ENCODE data around the gene DYTN.

Gene DYTN

DNA sequence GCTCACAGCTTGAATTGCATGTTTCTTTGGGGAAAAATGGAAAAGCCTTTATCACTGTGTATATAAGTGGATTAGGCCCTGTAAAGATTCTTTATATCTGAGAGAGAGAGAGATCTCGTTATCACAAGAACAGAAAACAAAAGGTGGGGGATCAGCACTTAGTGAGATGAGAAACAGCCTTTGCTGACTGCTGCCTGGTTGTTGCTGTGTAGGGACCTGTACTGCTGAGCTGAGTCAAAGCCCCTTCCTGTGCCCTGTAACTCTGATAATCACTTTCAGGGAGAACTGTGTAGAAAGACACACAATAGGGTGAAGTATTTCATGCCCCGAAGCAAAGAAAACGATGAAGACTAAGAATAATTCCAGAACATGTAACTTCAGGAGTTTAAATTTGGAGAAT, 106.5 kb downstream of the DYTN start:
- no peak overlapping the region for H3K4me3 ChIP-seq (ENCODE audit: low read depth, low read length)
- TF ChIP-seq, protein P1, sequence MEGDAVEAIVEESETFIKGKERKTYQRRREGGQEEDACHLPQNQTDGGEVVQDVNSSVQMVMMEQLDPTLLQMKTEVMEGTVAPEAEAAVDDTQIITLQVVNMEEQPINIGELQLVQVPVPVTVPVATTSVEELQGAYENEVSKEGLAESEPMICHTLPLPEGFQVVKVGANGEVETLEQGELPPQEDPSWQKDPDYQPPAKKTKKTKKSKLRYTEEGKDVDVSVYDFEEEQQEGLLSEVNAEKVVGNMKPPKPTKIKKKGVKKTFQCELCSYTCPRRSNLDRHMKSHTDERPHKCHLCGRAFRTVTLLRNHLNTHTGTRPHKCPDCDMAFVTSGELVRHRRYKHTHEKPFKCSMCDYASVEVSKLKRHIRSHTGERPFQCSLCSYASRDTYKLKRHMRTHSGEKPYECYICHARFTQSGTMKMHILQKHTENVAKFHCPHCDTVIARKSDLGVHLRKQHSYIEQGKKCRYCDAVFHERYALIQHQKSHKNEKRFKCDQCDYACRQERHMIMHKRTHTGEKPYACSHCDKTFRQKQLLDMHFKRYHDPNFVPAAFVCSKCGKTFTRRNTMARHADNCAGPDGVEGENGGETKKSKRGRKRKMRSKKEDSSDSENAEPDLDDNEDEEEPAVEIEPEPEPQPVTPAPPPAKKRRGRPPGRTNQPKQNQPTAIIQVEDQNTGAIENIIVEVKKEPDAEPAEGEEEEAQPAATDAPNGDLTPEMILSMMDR (IDR thresholded peaks at IDR 0.05; ENCODE audit: low read depth, low read length): no peak
- no peak for DNase-seq (ENCODE audit: low read depth, low spot score)
- in situ Hi-C loops (cut with HindIII; ENCODE audit: low sequenced_read_pairs): no loop called here

DNA sequence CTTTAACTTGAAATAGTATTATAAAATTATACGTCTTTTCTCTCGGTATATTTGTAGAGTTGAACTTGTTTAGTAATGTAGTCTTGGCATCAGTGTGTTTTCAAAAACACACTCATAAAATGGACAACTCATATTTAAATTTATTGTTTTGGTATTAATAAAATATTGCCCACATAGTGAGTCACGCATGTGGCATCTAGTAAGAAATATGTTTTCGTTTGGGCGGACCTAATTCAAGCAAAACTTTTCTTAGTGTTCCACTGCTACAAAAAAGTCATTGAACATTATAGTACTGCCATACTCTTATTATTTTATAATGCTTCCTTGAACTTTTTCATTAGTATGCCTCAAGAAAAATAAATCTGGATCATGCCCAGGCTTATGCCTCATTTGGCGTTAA, 107.0 kb downstream of the DYTN start:
- in situ Hi-C loops (cut with HindIII; ENCODE audit: low sequenced_read_pairs): no loop called here
- TF ChIP-seq, protein P1 (IDR thresholded peaks at IDR 0.05; ENCODE audit: low read depth, low read length): no peak
- no peak for DNase-seq (ENCODE audit: low read depth, low spot score)
- H3K4me3 ChIP-seq (ENCODE audit: low read depth, low read length): no peak overlapping the region

DNA sequence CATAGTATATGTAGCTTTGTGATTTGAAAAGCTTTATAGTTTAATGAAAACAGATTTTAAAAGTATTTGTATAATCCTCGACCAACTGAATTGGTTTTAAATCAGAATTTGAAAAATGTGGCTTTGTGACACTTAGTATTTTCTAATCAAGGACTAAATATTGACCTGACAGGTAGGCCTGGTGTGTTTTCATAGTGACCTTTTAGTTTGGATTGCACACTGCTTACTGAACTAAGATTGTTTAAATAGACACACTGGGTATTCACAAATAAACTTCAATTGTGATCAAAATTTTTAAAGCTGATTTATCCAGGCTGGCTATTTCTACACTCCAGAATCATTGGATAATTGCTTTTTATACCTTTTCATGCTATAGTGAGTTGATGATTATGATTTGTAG, 107.7 kb downstream of the DYTN start:
- TF ChIP-seq, protein P1 (IDR thresholded peaks at IDR 0.05; ENCODE audit: low read depth, low read length): no peak
- no peak overlapping the region for H3K4me3 ChIP-seq (ENCODE audit: low read depth, low read length)
- DNase-seq (ENCODE audit: low read depth, low spot score): no peak
- in situ Hi-C loops (cut with HindIII; ENCODE audit: low sequenced_read_pairs): no loop called here

DNA sequence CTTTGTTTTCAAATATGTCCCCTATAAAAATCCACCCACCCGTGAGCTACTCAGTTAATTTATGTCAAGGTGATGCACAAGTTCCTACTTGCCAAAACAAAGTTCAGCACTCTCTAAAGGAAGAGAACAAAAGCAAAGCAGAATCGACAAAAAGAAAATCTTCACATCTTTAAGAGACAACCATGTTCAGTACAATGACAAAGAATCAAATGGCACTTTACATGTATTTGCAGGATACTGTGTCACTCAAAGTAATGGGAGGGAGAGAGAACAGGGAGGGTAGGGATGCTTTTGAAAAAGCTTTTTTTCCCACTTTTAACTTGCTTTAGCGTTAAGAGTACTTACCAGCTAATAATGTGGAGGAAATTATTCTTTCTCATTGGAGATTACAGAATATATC, 115.0 kb downstream of the DYTN start:
- in situ Hi-C loops (cut with HindIII; ENCODE audit: low sequenced_read_pairs): no loop called here
- TF ChIP-seq, protein P1 (IDR thresholded peaks at IDR 0.05; ENCODE audit: low read depth, low read length): no peak
- no peak overlapping the region for H3K4me3 ChIP-seq (ENCODE audit: low read depth, low read length)
- no peak for DNase-seq (ENCODE audit: low read depth, low spot score)

Data from astrocyte of the spinal cord (primary cell).